CD14-positive monocyte (primary cell): ENCODE measurements around the gene LCN9. TPM values are rescaled to one million over a fixed set of nuclear protein-coding genes. Genes with fewer than 3 reads are reported as not detected.

ENCODE experiments used
- DNase-seq, 3 donors: peaks; one replicate each; pipeline ENCODE4 v3.0.0-alpha.2; 2011 to 2022
- H2AFZ ChIP-seq: 2 replicates; pipeline ENCODE4 v1.6.0; 2012; ENCODE audit warnings: mild to moderate bottlenecking, low read depth, low read length, inconsistent platforms; ENCODE audit not compliant: insufficient read depth, poor library complexity, severe bottlenecking
- H3K27ac ChIP-seq, 2 donors: 1 replicate in 1 of 2; 2 replicates in 1 of 2; pipeline ENCODE4 v1.5.1; 2012 to 2013; ENCODE audit warnings: low read length in 2 of 2, control low read depth in 1 of 2, inconsistent platforms in 1 of 2, low read depth in 1 of 2, mild to moderate bottlenecking in 1 of 2
- H3K27me3 ChIP-seq, 2 donors: one replicate each; pipeline versions ENCODE4 v1.6.0 to v1.6.1; 2011 to 2013; ENCODE audit warnings: low read length in 2 of 2; ENCODE audit not compliant: control insufficient read depth in 2 of 2, insufficient read depth in 2 of 2
- H3K36me3 ChIP-seq, 2 donors: replicated peaks in 1 of 2; 1 replicate in 1 of 2; 2 replicates in 1 of 2; pipeline versions ENCODE4 v1.5.1 to v1.6.1; 2012 to 2013; ENCODE audit warnings: low read length in 2 of 2, control low read depth in 1 of 2, inconsistent platforms in 1 of 2, mild to moderate bottlenecking in 1 of 2; ENCODE audit not compliant: insufficient read depth in 2 of 2, control insufficient read depth in 1 of 2
- H3K4me1 ChIP-seq, 2 donors: 1 replicate in 1 of 2; 2 replicates in 1 of 2; pipeline versions ENCODE4 v1.5.1 to v1.6.1; 2012 to 2013; ENCODE audit warnings: low read length in 2 of 2, control low read depth in 1 of 2, inconsistent platforms in 1 of 2, mild to moderate bottlenecking in 1 of 2, moderate library complexity in 1 of 2; ENCODE audit not compliant: insufficient read depth in 2 of 2, control insufficient read depth in 1 of 2
- H3K4me2 ChIP-seq: replicated peaks from 2 replicates; pipeline ENCODE3; 2012; ENCODE audit warnings: low read length, moderate library complexity, mild to moderate bottlenecking; ENCODE audit not compliant: poor library complexity, severe bottlenecking; ENCODE audit errors: extremely low read depth
- H3K4me3 ChIP-seq, 3 experiments: fragments of 200-600 bp in 1 of 3; sonication (generic) in 1 of 3; replicated peaks in 1 of 3; 1 replicate in 2 of 3; 2 replicates in 1 of 3; pipeline ENCODE4 v1.5.1; 2011 to 2013; ENCODE audit warnings: low read length in 3 of 3, mild to moderate bottlenecking in 3 of 3, control low read depth in 2 of 3, low read depth in 2 of 3, inconsistent platforms in 1 of 3, moderate library complexity in 1 of 3
- H3K79me2 ChIP-seq: 2 replicates; pipeline ENCODE4 v1.6.0; 2012; ENCODE audit warnings: mild to moderate bottlenecking, control low read depth, inconsistent platforms, low read length, moderate library complexity; ENCODE audit not compliant: insufficient read depth
- H3K9ac ChIP-seq: 2 replicates; pipeline ENCODE4 v1.6.0; 2017; ENCODE audit warnings: low read length, mild to moderate bottlenecking; ENCODE audit not compliant: insufficient read depth, poor library complexity, severe bottlenecking
- H3K9me3 ChIP-seq, 2 donors: replicated peaks in 1 of 2; 1 replicate in 1 of 2; 2 replicates in 1 of 2; pipeline versions ENCODE4 v1.5.1 to v1.6.1; 2012 to 2013; ENCODE audit warnings: low read length in 2 of 2, control low read depth in 1 of 2; ENCODE audit not compliant: control insufficient read depth in 1 of 2, insufficient read depth in 1 of 2
- H4K20me1 ChIP-seq: 2 replicates; pipeline ENCODE4 v1.6.0; 2012; ENCODE audit warnings: mild to moderate bottlenecking, low read length, control low read depth, moderate library complexity; ENCODE audit not compliant: insufficient read depth
- H3K27ac Mint-ChIP-seq, 7 donors: one replicate each; pipeline ENCODE4 v1.8.0; 2020; ENCODE audit warnings: mild to moderate bottlenecking in 7 of 7, mixed read lengths in 7 of 7, moderate library complexity in 6 of 7, inconsistent platforms in 2 of 7
- H3K27me3 Mint-ChIP-seq, 3 donors: one replicate each; pipeline ENCODE4 v1.8.0; 2021 to 2022; ENCODE audit warnings: low read depth in 3 of 3, mild to moderate bottlenecking in 3 of 3, mixed read lengths in 3 of 3, moderate library complexity in 3 of 3, inconsistent platforms in 1 of 3
- H3K36me3 Mint-ChIP-seq, 2 donors: one replicate each; pipeline ENCODE4 v1.8.0; 2020; ENCODE audit warnings: mixed read lengths in 2 of 2, inconsistent platforms in 1 of 2, mild to moderate bottlenecking in 1 of 2
- H3K4me1 Mint-ChIP-seq: one replicate; pipeline ENCODE4 v1.8.0; 2020; ENCODE audit warnings: mild to moderate bottlenecking, mixed read lengths
- H3K4me3 Mint-ChIP-seq, 2 donors: one replicate each; pipeline ENCODE4 v1.8.0; 2020; ENCODE audit warnings: mild to moderate bottlenecking in 2 of 2, mixed read lengths in 2 of 2, moderate library complexity in 1 of 2
- H3K9me3 Mint-ChIP-seq, 7 donors: one replicate each; pipeline ENCODE4 v1.8.0; 2020 to 2022; ENCODE audit warnings: mixed read lengths in 7 of 7, mild to moderate bottlenecking in 6 of 7, moderate library complexity in 6 of 7, inconsistent platforms in 2 of 7
- CTCF ChIP-seq: fragments of 200-600 bp; IDR thresholded peaks from one replicate; pipeline ENCODE4 v1.8.0; 2022; ENCODE audit warnings: antibody characterized with exemption, mild to moderate bottlenecking
- WGBS: methylation state at CpG from one replicate; pipeline ENCODE4 v1.1.5; 2013; ENCODE audit warnings: missing lambda C conversion rate; ENCODE audit not compliant: insufficient coverage; 5-methylcytosine and 5-hydroxymethylcytosine counted together
- intact Hi-C, 2 donors: fragments of 100-400 bp; cut with micrococcal nuclease; formaldehyde crosslinking; loops; one replicate each; pipeline versions ENCODE4 v1.15.0 to v1.15.1; 2023
- polyA plus RNA-seq, 3 donors: library from polyadenylated mRNA; depleted of rRNA in 1 of 3; unstranded in 2 of 3; stranded (reverse) in 1 of 3; fragments of 300-500 nt in 2 of 3; fragments of >200 nt in 1 of 3; fragmentation: Illumina TruSeq in 2 of 3; gene quantifications; 1 replicate in 2 of 3; 2 replicates in 1 of 3; pipeline ENCODE4 v1.2.3, GENCODE V29; 2012 to 2021

Gene LCN9
- polyA plus RNA-seq, 3 donors = not detected

- Mint-ChIP-seq H3K9me3 (peaks cover 0 to 2% (median 0%) of the 10 kb centered on the region in 7 donors), H3K4me3 (no peak overlapping the region), H3K4me1 (no peaks in the 10 kb centered on the region), H3K27me3 (peaks cover 2 to 6% (median 6%) of the 10 kb centered on the region in 3 donors), H3K27ac (no peak overlapping the region), H3K36me3 (no peaks in the 10 kb centered on the region)
- Histone ChIP-seq H3K79me2 (no peaks in the 10 kb centered on the region), H3K4me3 (no peak overlapping the region), H3K27me3 (no peaks in the 10 kb centered on the region), H3K36me3 (no peaks in the 10 kb centered on the region), H3K9me3 (no peaks in the 10 kb centered on the region), H3K4me2 (no peak overlapping the region), H3K4me1 (no peaks in the 10 kb centered on the region), H2AFZ (no peak overlapping the region), H3K9ac (no peak overlapping the region), H4K20me1 (no peaks in the 10 kb centered on the region), H3K27ac (no peak overlapping the region)
- intact Hi-C loops = no loop called here
- TF ChIP-seq CTCF = no peak
- WGBS = 92% methylated on average over 16 of the region's 20 CpGs
- DNase-seq = no peak
These were observed 15.3 kb downstream of the LCN9 start for GRCh38 chr9:135678236-135679017.

- no peaks in the 10 kb centered on the region for H3K9me3 ChIP-seq
- DNase-seq = no peak
- H3K36me3 ChIP-seq = no peaks in the 10 kb centered on the region
- H3K4me2 ChIP-seq = no peak overlapping the region
- H3K79me2 ChIP-seq = no peaks in the 10 kb centered on the region
- 85% methylated on average over 9 of the region's 16 CpGs for WGBS
- peaks cover 0 to 4% (median 3%) of the 10 kb centered on the region in 3 donors for H3K27me3 Mint-ChIP-seq
- no peak overlapping the region for H3K4me3 ChIP-seq
- no peak overlapping the region for H3K27ac ChIP-seq
- no peak overlapping the region for H3K27ac Mint-ChIP-seq
- no peak overlapping the region for H3K4me3 Mint-ChIP-seq
- no peaks in the 10 kb centered on the region for H3K4me1 ChIP-seq
- H3K27me3 ChIP-seq = no peaks in the 10 kb centered on the region
- no peak overlapping the region for H2AFZ ChIP-seq
- H3K9ac ChIP-seq = no peak overlapping the region
- peaks cover 0 to 2% (median 0%) of the 10 kb centered on the region in 7 donors for H3K9me3 Mint-ChIP-seq
- no peaks in the 10 kb centered on the region for H4K20me1 ChIP-seq
- intact Hi-C loops = no loop called here
- no peak for TF ChIP-seq CTCF
- no peaks in the 10 kb centered on the region for H3K36me3 Mint-ChIP-seq
- H3K4me1 Mint-ChIP-seq = no peaks in the 10 kb centered on the region
These were observed 16.9 kb downstream of the LCN9 start for GRCh38 chr9:135680056-135680455.
